Stimulated activated CD8-positive, alpha-beta memory T cell treated with anti-CD3 and anti-CD28 coated beads, Interleukin-15, amount 100 ng/mL, for 24 hours (primary cell): Measurements from ENCODE around the gene POTEI.
"Not testable (repeated sequence)": the region's sequence is repeated elsewhere in the genome, so short reads cannot be mapped to it uniquely, and the experiment has no call there.

Source experiments
- DNase-seq: peaks from one replicate; pipeline ENCODE4 v3.0.0-alpha.2; 2020; ENCODE audit warnings: low read depth

POTEI gene

GRCh38 chr2:130509228-130509627, at the start of gene POTEI:
Gene POTEI, minus strand, starts transcription at chr2:130509328. Its CDS starts 93 bp downstream, at chr2:130509235.
- DNase-seq: not testable (repeated sequence)

GRCh38 chr2:130556441-130556840, 47.3 kb upstream of the POTEI start:
- not testable (repeated sequence) for DNase-seq

DNA sequence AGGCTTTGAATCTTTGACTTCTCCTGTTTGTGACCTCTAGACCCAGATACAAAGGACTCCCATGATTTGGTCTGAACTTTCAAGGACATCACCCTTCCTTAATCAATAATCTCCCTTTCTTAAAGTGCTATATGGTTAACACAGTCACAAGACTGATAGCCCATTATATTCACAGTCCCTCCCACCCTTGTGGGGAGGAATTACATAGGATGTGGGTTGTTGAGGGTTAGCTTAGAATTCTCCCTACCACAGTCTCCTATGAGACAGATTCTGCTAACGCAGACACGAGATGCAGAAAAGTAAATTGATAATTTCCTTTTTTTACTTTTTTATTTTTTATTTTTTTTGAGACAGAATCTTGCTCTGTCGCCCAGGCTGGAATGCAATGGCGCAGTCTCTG, 45.0 kb upstream of the POTEI start:
- not testable (repeated sequence) for DNase-seq

GRCh38 chr2:130549475-130549874, 40.3 kb upstream of the POTEI start:
- DNase-seq: not testable (repeated sequence)

DNA sequence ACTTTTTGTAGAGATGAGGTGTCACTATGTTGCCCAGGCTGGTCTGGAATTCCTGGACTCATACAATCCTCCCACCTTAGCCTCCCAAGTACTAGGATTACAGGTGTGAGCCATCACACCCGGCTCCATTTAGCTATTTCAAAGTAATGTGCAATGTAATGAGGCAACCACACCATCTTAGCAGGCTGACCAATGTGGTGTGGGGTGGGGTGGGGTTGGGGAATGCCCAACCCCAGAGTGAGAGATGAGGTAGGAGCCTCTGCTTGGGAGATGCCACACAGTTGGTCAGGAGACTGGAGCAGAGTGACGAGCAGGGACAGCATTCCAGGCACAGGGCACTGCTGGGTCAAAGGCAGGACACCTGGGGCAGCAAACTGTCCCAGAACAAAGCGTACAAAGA, 39.3 kb upstream of the POTEI start:
- DNase-seq: not testable (repeated sequence)

DNA sequence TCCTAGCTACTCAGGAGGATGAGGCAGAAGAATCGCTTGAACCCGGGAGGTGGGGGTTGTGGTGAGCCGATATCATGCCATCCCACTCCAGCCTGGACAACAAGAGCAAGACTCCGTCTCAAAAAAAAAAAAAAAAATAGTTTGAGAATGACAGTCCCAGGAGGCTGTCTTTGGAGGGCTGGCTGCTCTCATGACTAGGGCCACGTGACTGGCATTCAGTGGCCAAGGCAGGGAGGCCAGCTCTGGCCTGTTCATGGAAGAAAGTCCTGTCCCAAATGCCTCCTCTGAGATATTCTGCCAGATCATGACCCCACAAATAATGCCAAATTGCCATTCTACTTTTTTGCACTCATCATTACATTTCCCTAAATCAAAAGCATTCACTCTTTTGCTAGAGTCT, 35.9 kb upstream of the POTEI start:
- not testable (repeated sequence) for DNase-seq

- DNase-seq: not testable (repeated sequence)
Measured at GRCh38 chr2:130543785-130544528, 34.8 kb upstream of the POTEI start.

GRCh38 chr2:130542789-130543188, 33.7 kb upstream of the POTEI start:
- DNase-seq: not testable (repeated sequence)

DNA sequence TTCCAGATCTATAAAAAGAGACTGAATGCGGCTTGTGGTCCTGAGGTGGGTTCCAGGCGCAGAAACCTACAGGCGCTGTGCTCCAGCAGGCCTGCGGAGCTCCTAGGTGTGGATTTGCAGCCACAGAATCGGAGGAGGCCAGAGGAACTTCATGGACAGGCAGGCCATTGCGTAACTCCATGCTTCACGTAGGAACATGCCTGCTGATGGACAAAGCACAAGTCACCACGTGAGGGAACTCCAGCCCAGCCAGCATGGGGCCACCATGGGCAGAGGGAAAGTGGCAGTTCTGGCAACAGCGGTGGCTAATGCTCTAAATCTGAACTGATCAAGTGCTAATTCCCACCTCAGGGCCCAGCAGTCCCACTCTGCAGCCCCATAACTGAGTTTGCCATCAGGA, 29.1 kb upstream of the POTEI start:
- DNase-seq: not testable (repeated sequence)

DNA sequence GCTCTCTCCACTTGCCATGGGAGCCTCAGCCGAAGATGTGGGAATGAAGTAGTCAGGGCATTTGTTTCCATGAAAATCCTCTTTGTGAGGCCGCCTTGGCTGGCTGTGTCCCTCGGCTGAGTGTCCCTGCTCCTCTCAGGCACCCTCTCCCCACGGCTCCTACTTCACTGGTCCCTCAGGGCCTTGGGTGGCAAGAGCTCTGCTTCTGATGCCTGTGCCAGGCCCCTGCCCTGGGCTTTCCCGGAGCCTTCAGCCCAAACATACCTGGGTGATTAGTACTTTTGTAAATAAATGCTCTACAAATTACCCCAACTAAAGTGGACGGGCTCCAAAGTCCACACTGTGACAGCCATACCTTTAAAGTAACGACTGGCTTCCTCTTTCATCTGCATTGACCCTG, 27.5 kb upstream of the POTEI start:
- DNase-seq: not testable (repeated sequence)

- not testable (repeated sequence) for DNase-seq
Measured at GRCh38 chr2:130531672-130532071, 22.5 kb upstream of the POTEI start.

DNA sequence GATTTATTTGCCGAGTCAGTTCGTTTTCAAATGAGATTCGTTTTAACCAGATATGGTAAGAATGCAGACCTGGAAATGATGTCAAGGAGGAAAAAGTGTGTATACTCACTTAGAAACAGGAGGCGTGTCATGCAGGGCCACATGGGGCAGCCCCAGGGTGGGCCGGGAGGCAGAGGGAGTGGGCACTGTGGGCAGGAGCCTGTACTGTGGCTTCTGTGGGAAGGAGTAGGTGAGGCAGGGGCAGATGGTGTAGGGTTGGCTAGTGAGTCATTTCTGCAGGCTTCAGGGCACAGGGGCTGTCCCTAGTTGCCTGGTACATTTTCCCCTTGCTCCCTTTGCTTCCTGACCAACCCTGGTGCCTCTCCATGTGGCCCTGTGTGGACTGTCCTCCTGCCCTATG, 22.1 kb upstream of the POTEI start:
- not testable (repeated sequence) for DNase-seq

- DNase-seq: not testable (repeated sequence)
Measured at GRCh38 chr2:130530212-130530611, 21.1 kb upstream of the POTEI start.

- not testable (repeated sequence) for DNase-seq
Measured at GRCh38 chr2:130529545-130529944, 20.4 kb upstream of the POTEI start.

GRCh38 chr2:130527365-130527967, 18.3 kb upstream of the POTEI start:
- not testable (repeated sequence) for DNase-seq

GRCh38 chr2:130522390-130522789, 13.3 kb upstream of the POTEI start:
- not testable (repeated sequence) for DNase-seq

GRCh38 chr2:130520992-130521391, 11.9 kb upstream of the POTEI start, which contains the start of gene CFC1B:
Gene CFC1B, plus strand, starts transcription at chr2:130521222. Its CDS starts 263 bp downstream, at chr2:130521485.
- not testable (repeated sequence) for DNase-seq

GRCh38 chr2:130518516-130519106, 9.5 kb upstream of the POTEI start:
- DNase-seq: not testable (repeated sequence)

GRCh38 chr2:130511747-130512451, 2.8 kb upstream of the POTEI start:
- DNase-seq: not testable (repeated sequence)

DNA sequence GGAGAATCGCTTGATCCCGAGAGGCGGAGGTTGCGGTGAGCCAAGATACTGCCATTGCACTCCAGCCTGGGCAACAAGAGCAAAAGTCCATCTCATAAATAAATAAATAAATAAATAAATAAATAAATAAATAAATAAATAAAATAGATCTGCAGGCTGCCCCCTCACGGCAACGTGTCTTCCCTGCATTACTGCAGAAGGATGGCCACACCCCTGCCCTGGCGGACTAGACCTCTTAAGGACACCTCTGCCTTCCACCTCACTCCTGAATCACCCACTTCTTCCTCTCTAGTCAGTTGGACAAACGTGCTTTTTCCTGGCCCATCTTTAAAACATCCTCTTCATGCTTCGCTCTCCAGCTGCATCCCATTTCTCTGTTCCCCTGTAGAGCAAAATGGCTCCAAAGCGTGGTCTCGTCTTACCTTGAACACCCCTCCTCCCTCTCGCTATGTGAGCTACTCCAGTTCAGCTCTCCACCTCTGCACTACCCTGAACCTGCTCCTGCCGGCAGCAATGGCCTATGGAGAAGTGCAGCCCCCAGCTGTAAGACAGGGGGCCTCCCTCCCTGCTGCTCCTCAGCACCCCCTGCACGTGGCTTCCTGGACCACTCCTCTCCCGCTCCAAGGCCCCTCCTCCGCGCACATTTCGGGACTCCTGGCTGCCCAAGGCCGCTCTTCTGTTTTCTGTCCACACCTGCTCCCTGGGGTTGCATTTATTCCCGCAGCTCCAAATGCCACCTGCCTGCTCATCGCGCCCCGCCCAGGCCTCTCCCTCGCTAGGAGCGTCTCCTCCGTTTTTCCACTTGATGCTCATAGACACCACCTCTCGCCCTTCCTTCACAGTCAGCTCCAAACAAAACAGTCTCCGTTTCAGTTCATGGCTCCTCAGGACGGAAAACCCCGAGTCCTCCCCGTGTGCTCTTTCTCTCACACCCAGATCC, 1.9 kb upstream of the POTEI start:
- DNase-seq: not testable (repeated sequence)

DNA sequence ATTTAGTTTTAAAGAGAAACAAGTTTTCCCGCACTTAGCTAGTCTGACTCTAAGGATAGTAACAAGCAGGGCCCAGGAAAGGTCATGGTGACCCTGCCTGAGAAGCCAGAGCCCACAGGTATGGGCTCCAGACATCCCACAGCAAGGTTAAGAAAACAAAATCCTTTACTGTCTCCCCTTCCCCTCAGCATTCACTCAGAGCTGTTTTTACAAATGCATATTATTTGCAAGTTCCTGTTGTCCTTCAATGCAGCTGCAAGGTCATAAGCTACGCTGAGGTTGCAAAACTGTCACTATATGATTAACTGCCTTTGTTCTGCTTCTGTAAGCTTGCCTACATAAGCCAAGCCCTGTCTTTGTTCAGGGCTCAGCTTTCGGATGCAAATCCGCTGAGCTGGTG, 18.1 kb downstream of the POTEI start:
- not testable (repeated sequence) for DNase-seq
